22Rv1 (cell line): ENCODE data around the gene SLC39A12.

Experiments
- H3K27ac ChIP-seq: fragments of 450-650 bp; 2 replicates; pipeline ENCODE4 v1.5.1; 2017
- CTCF ChIP-seq: fragments of 450-650 bp; IDR thresholded peaks from 2 replicates; pipeline ENCODE4 v1.5.1; 2017; ENCODE audit warnings: mild to moderate bottlenecking
- ZFX ChIP-seq: fragments of 450-650 bp; IDR thresholded peaks from 2 replicates; pipeline ENCODE4 v1.6.1; 2017; ENCODE audit warnings: antibody characterized with exemption, borderline replicate concordance

SLC39A12 gene

GRCh38 chr10:17963431-17963830 is 11.7 kb downstream of the SLC39A12 start:
- no peak for TF ChIP-seq ZFX
- no peak for TF ChIP-seq CTCF
- no peak overlapping the region for H3K27ac ChIP-seq

- H3K27ac ChIP-seq, result no peak overlapping the region
- TF ChIP-seq CTCF (no peak), ZFX (no peak)
These were observed 14.0 kb downstream of the SLC39A12 start for GRCh38 chr10:17965649-17966235.

GRCh38 chr10:17974505-17974904 is 22.8 kb downstream of the SLC39A12 start:
- TF ChIP-seq ZFX, result no peak
- TF ChIP-seq CTCF, result no peak
- H3K27ac ChIP-seq, result no peak overlapping the region

GRCh38 chr10:17980846-17981565 is 29.3 kb downstream of the SLC39A12 start:
- TF ChIP-seq ZFX (no peak), CTCF (no peak)
- H3K27ac ChIP-seq, result no peak overlapping the region

GRCh38 chr10:17981766-17982380 is 30.2 kb downstream of the SLC39A12 start:
- TF ChIP-seq CTCF (no peak), ZFX (no peak)
- H3K27ac ChIP-seq, result no peak overlapping the region

- H3K27ac ChIP-seq, result no peak overlapping the region
- TF ChIP-seq ZFX (no peak), CTCF (no peak)
These were observed 32.3 kb downstream of the SLC39A12 start for GRCh38 chr10:17984056-17984455.

GRCh38 chr10:17984563-17984962 is 32.8 kb downstream of the SLC39A12 start:
- TF ChIP-seq CTCF (no peak), ZFX (no peak)
- no peak overlapping the region for H3K27ac ChIP-seq
